K562 (cell line): ENCODE results near the gene KCNH8. TPM values are rescaled to one million over a fixed set of nuclear protein-coding genes. Genes with fewer than 3 reads are reported as not detected.

Experiments
- ATAC-seq: fragments of 200-7000 bp; cut with Tn5 transposase; 3 replicates; pipeline ENCODE4 v1.9.1; 2020; ENCODE audit warnings: moderate library complexity
- BruUV-seq: library from RNA; stranded (reverse); fragments of 400-500 nt; replicated peaks from 2 replicates; lab custom pipeline; 2021; lab: Mats Ljungman, UMichigan
- CTCF ChIA-PET: fragments of 300-600 bp; formaldehyde crosslinking; extraction: SDS; loops from one replicate; lab custom pipeline; 2021; ENCODE audit warnings: low intra/inter-chr PET ratio; lab: Yijun Ruan, JAX
- POLR2A ChIA-PET: fragments of 300-600, 350-650 bp; sonication (Branson Sonifier 250); formaldehyde crosslinking; extraction: SDS; loops from one replicate; lab custom pipeline; 2021; ENCODE audit warnings: antibody characterized with exemption, inconsistent platforms; lab: Yijun Ruan, JAX
- DNase-seq, 4 experiments: peaks; one replicate each; pipeline versions ENCODE4 v3.0.0 to v3.0.0-alpha.2; 2011 to 2018; ENCODE audit warnings: low spot score in 3 of 4, mixed read lengths in 3 of 4; ENCODE audit errors: extremely low read depth in 1 of 4
- FAIRE-seq: peaks from 2 replicates; lab custom pipeline; 2011; peaks lifted over from hg19 to GRCh38; lab: Jason Lieb, UNC
- H2AFZ ChIP-seq: 2 replicates; pipeline ENCODE4 v1.6.0; 2011; ENCODE audit warnings: low read depth, low read length, control low read depth, inconsistent platforms
- H3K27ac ChIP-seq: fragments of 200-600 bp; 3 replicates; pipeline ENCODE4 v1.8.0; 2011; ENCODE audit warnings: low read depth, mild to moderate bottlenecking, control low read depth, inconsistent platforms, low read length, moderate library complexity, mixed read lengths; ENCODE audit errors: extremely low read depth
- H3K27me3 ChIP-seq, 2 experiments: fragments of 300-600 bp in 1 of 2; 2 replicates in 1 of 2; 3 replicates in 1 of 2; pipeline versions ENCODE4 v1.6.0 to v1.8.0; 2011; ENCODE audit warnings: inconsistent platforms in 2 of 2, low read length in 2 of 2, mild to moderate bottlenecking in 1 of 2, mixed read lengths in 1 of 2, moderate library complexity in 1 of 2; ENCODE audit not compliant: control insufficient read depth in 2 of 2, insufficient read depth in 2 of 2
- H3K36me3 ChIP-seq: fragments of 300-600 bp; 3 replicates; pipeline ENCODE4 v1.8.0; 2011; ENCODE audit warnings: mild to moderate bottlenecking, low read length, inconsistent platforms; ENCODE audit not compliant: control insufficient read depth, insufficient read depth
- H3K4me1 ChIP-seq, 2 experiments: fragments of 200-600 bp in 1 of 2; replicated peaks in 1 of 2; 2 replicates in 1 of 2; 3 replicates in 1 of 2; pipeline versions ENCODE4 v1.5.1 to v1.8.0; 2011; ENCODE audit warnings: inconsistent platforms in 2 of 2, low read length in 2 of 2, mild to moderate bottlenecking in 1 of 2, mixed read lengths in 1 of 2, moderate library complexity in 1 of 2; ENCODE audit not compliant: control insufficient read depth in 2 of 2, insufficient read depth in 2 of 2
- H3K4me2 ChIP-seq: 2 replicates; pipeline ENCODE4 v1.6.1; 2011; ENCODE audit warnings: low read length, control low read depth, inconsistent platforms, mixed read lengths; ENCODE audit not compliant: insufficient read depth
- H3K4me3 ChIP-seq: fragments of 200-600 bp; sonication (generic), shearing (Covaris generic); 2 replicates; pipeline ENCODE4 v1.5.1; 2016; ENCODE audit warnings: control low read depth, inconsistent platforms
- H3K79me2 ChIP-seq: fragments of 200-600 bp; 3 replicates; pipeline ENCODE4 v1.8.0; 2011; ENCODE audit warnings: low read length, inconsistent platforms; ENCODE audit not compliant: control insufficient read depth, insufficient read depth
- H3K9ac ChIP-seq, 2 experiments: 2 replicates each; pipeline versions ENCODE4 v1.6.0 to v1.6.1; 2011; ENCODE audit warnings: low read depth in 2 of 2, low read length in 2 of 2, control low read depth in 1 of 2, inconsistent platforms in 1 of 2, mild to moderate bottlenecking in 1 of 2, mixed read lengths in 1 of 2; ENCODE audit not compliant: insufficient read depth in 1 of 2
- H3K9me1 ChIP-seq: one replicate; pipeline ENCODE4 v1.6.0; 2011; ENCODE audit warnings: inconsistent platforms, mild to moderate bottlenecking, low read length, moderate library complexity; ENCODE audit not compliant: control insufficient read depth, insufficient read depth
- H3K9me3 ChIP-seq: replicated peaks from 2 replicates; pipeline ENCODE4 v1.5.1; 2011; ENCODE audit warnings: low read depth, low read length, inconsistent platforms; ENCODE audit not compliant: control insufficient read depth, insufficient read depth
- H4K20me1 ChIP-seq: replicated peaks from 2 replicates; pipeline ENCODE4 v1.6.1; 2011; ENCODE audit warnings: low read length, inconsistent platforms, mixed read lengths; ENCODE audit not compliant: control insufficient read depth, insufficient read depth
- ATF1 ChIP-seq, 2 experiments: fragments of 450-650 bp in 1 of 2; IDR thresholded peaks; 2 replicates each; pipeline ENCODE4 v1.6.1; 2016; ENCODE audit warnings: missing compliant biosample characterization in 1 of 2, missing genetic modification characterization in 1 of 2
- CCAR2 ChIP-seq: fragments of 200-400 bp; formaldehyde crosslinking; IDR thresholded peaks from 2 replicates; pipeline ENCODE4 v1.6.1; 2017; ENCODE audit warnings: mild to moderate bottlenecking, low read depth, low read length
- ETV6 ChIP-seq, 3 experiments: fragments of 150-350 bp in 1 of 3; sonication (generic) in 1 of 3; formaldehyde crosslinking in 1 of 3; IDR thresholded peaks; 2 replicates each; pipeline versions ENCODE4 v1.6.1 to v1.8.0; 2014 to 2022; ENCODE audit warnings: borderline replicate concordance in 2 of 3, low read depth in 2 of 3, antibody characterized with exemption in 1 of 3, low read length in 1 of 3, mild to moderate bottlenecking in 1 of 3, missing genetic modification reagents in 1 of 3
- FOXJ2 ChIP-seq: fragments of 200-800 bp; sonication (Bioruptor generic); IDR thresholded peaks from 2 replicates; pipeline ENCODE4 v1.6.1; 2016; ENCODE audit warnings: missing genetic modification characterization, missing compliant biosample characterization
- HDAC8 ChIP-seq: fragments of 450-650 bp; IDR thresholded peaks from 2 replicates; pipeline ENCODE4 v1.6.1; 2016; ENCODE audit warnings: mild to moderate bottlenecking, missing genetic modification characterization, moderate library complexity, missing compliant biosample characterization
- HIVEP1 ChIP-seq: fragments of 250-450 bp; sonication (Bioruptor Pico); IDR thresholded peaks from 2 replicates; pipeline ENCODE4 v1.4.0; 2020; ENCODE audit warnings: mild to moderate bottlenecking
- KHSRP ChIP-seq: fragments of 450-650 bp; IDR thresholded peaks from 2 replicates; pipeline ENCODE4 v1.6.1; 2017
- LARP7 ChIP-seq: fragments of 450-650 bp; IDR thresholded peaks from 2 replicates; pipeline ENCODE4 v1.6.1; 2016
- MECOM ChIP-seq: fragments of 250-450 bp; sonication (Bioruptor Pico); IDR thresholded peaks from 2 replicates; pipeline ENCODE4 v1.8.0; 2022; ENCODE audit warnings: inconsistent platforms
- MXI1 ChIP-seq: IDR thresholded peaks from 2 replicates; pipeline ENCODE4 v1.6.1; 2011; ENCODE audit warnings: low read depth, mild to moderate bottlenecking, improper control_type of control experiment, low read length
- RBBP5 ChIP-seq: fragments of 200-600 bp; sonication (generic); IDR thresholded peaks from 2 replicates; pipeline ENCODE4 v1.6.1; 2012; ENCODE audit warnings: borderline replicate concordance, mild to moderate bottlenecking, low read length, control low read depth, inconsistent platforms; ENCODE audit not compliant: insufficient read depth, poor library complexity, severe bottlenecking
- ZNF239 ChIP-seq: fragments of 250-450 bp; sonication (Bioruptor Pico); IDR thresholded peaks from 2 replicates; pipeline ENCODE4 v1.4.0; 2020; ENCODE audit warnings: mild to moderate bottlenecking
- ZNF408 ChIP-seq: fragments of 250-450 bp; sonication (Bioruptor Pico); IDR thresholded peaks from 2 replicates; pipeline ENCODE4 v1.4.0; 2020; ENCODE audit warnings: low read depth, mild to moderate bottlenecking, moderate library complexity
- ZNF696 ChIP-seq: fragments of 250-450 bp; sonication (Bioruptor Pico); conservative IDR thresholded peaks from 2 replicates; pipeline ENCODE4 v1.4.0; 2020; ENCODE audit warnings: mild to moderate bottlenecking, moderate library complexity
- ZNF707 ChIP-seq: fragments of 250-450 bp; sonication (Bioruptor Pico); conservative IDR thresholded peaks from 2 replicates; pipeline ENCODE4 v1.8.0; 2022; ENCODE audit warnings: inconsistent platforms, mild to moderate bottlenecking, moderate library complexity
- ZZZ3 ChIP-seq: fragments of 450-650 bp; IDR thresholded peaks from 2 replicates; pipeline ENCODE4 v1.6.1; 2016; ENCODE audit warnings: antibody characterized with exemption, mild to moderate bottlenecking, moderate library complexity
- WGBS: fragments of 100-300 bp; shearing (Covaris generic); methylation state at CpG from one replicate; pipeline ENCODE4 v1.1.6; 2016; ENCODE audit warnings: low coverage, mixed read lengths; ENCODE audit not compliant: insufficient coverage; ENCODE audit errors: missing lambda C conversion rate; 5-methylcytosine and 5-hydroxymethylcytosine counted together
- in situ Hi-C: fragments of 300-500 bp; cut with MboI; formaldehyde crosslinking; loops from 4 replicates; pipeline ENCODE4 v1.15.0; 2018; ENCODE audit warnings: inconsistent platforms, mixed read lengths
- intact Hi-C: fragments of 100-400 bp; cut with micrococcal nuclease; formaldehyde crosslinking; loops from 2 replicates; pipeline ENCODE4 v1.14.2; 2022
- polyA plus RNA-seq, 8 experiments: library from polyadenylated mRNA; depleted of rRNA in 4 of 8; stranded (reverse) in 5 of 8; unstranded in 3 of 8; fragments of >200 nt; fragmentation: Nextera tagmentation in 2 of 8; fragmentation: Illumina TruSeq in 1 of 8; extraction: Ambion mirVana in 2 of 8; extraction: Trizol in 1 of 8; gene quantifications; 2 replicates each; pipeline versions ENCODE4 v1.2.1 to v1.2.3, GENCODE V29; 2011 to 2014; ENCODE audit warnings: inconsistent platforms in 1 of 8, missing spikeins in 1 of 8
- total RNA-seq, 7 experiments: library from RNA; depleted of rRNA in 6 of 7; stranded (reverse); fragments of >200 nt in 6 of 7; fragmentation: Illumina TruSeq in 2 of 7; extraction: Trizol in 2 of 7; gene quantifications; 2 replicates each; pipeline versions ENCODE4 v1.2.1 to v1.2.3, GENCODE V29; 2011 to 2021; ENCODE audit warnings: low replicate concordance in 1 of 7
- TF ChIP-seq, protein P1 (sequence below): fragments of 450-650 bp; IDR thresholded peaks from 2 replicates; pipeline ENCODE4 v1.6.1; 2017; ENCODE audit warnings: antibody characterized with exemption, mild to moderate bottlenecking
- TF ChIP-seq, protein P2 (sequence below): sonication (generic); formaldehyde crosslinking; IDR thresholded peaks from 2 replicates; pipeline ENCODE4 v1.8.0; 2022; ENCODE audit warnings: missing genetic modification reagents, mild to moderate bottlenecking, borderline replicate concordance

KCNH8 gene
- total and polyA plus RNA-seq, 9 of the 15 experiments (the other 6 are each of a cell fraction or from before 2014, with no cell fraction given), result 0.02 to 0.08 (median 0.04) TPM; not detected in 6

GRCh38 chr3:19428729-19429128 lies 280.4 kb downstream of the KCNH8 start:
- in situ Hi-C loops (no loop called here), intact Hi-C loops (no loop called here)
- H3K27ac ChIP-seq, result no peak overlapping the region
- BruUV-seq, result no TSS peak
- no peak overlapping the region for H3K4me2 ChIP-seq
- no peaks in the 10 kb centered on the region for H3K79me2 ChIP-seq
- ChIA-PET POLR2A (no interaction called here), CTCF (interaction anchor here (0.6 kb wide), 1 partner anchor 33 kb away, joined by 3 read pairs; no protein-coding TSS in a partner anchor)
- H3K4me3 ChIP-seq, result no peak overlapping the region
- ATAC-seq (no peak), DNase-seq (no peak), FAIRE-seq (no peak)
- no peak overlapping the region for H3K9ac ChIP-seq
- H3K4me1 ChIP-seq, result no peaks in the 10 kb centered on the region
- H3K27me3 ChIP-seq, result no peaks in the 10 kb centered on the region
- no peaks in the 10 kb centered on the region for H4K20me1 ChIP-seq
- H3K36me3 ChIP-seq, result no peaks in the 10 kb centered on the region
- no peaks in the 10 kb centered on the region; the same call in 1 of the 2 replicates for H3K9me3 ChIP-seq
- H2AFZ ChIP-seq, result no peak overlapping the region
- H3K9me1 ChIP-seq, result no peaks in the 10 kb centered on the region
- 0% methylated on average over 7 of the region's 7 CpGs for WGBS
- no peak for TF ChIP-seq ZZZ3
- TF ChIP-seq, protein P1, sequence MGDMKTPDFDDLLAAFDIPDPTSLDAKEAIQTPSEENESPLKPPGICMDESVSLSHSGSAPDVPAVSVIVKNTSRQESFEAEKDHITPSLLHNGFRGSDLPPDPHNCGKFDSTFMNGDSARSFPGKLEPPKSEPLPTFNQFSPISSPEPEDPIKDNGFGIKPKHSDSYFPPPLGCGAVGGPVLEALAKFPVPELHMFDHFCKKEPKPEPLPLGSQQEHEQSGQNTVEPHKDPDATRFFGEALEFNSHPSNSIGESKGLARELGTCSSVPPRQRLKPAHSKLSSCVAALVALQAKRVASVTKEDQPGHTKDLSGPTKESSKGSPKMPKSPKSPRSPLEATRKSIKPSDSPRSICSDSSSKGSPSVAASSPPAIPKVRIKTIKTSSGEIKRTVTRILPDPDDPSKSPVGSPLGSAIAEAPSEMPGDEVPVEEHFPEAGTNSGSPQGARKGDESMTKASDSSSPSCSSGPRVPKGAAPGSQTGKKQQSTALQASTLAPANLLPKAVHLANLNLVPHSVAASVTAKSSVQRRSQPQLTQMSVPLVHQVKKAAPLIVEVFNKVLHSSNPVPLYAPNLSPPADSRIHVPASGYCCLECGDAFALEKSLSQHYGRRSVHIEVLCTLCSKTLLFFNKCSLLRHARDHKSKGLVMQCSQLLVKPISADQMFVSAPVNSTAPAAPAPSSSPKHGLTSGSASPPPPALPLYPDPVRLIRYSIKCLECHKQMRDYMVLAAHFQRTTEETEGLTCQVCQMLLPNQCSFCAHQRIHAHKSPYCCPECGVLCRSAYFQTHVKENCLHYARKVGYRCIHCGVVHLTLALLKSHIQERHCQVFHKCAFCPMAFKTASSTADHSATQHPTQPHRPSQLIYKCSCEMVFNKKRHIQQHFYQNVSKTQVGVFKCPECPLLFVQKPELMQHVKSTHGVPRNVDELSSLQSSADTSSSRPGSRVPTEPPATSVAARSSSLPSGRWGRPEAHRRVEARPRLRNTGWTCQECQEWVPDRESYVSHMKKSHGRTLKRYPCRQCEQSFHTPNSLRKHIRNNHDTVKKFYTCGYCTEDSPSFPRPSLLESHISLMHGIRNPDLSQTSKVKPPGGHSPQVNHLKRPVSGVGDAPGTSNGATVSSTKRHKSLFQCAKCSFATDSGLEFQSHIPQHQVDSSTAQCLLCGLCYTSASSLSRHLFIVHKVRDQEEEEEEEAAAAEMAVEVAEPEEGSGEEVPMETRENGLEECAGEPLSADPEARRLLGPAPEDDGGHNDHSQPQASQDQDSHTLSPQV, result no peak
- TF ChIP-seq MXI1, result no peak
- TF ChIP-seq, protein P2, sequence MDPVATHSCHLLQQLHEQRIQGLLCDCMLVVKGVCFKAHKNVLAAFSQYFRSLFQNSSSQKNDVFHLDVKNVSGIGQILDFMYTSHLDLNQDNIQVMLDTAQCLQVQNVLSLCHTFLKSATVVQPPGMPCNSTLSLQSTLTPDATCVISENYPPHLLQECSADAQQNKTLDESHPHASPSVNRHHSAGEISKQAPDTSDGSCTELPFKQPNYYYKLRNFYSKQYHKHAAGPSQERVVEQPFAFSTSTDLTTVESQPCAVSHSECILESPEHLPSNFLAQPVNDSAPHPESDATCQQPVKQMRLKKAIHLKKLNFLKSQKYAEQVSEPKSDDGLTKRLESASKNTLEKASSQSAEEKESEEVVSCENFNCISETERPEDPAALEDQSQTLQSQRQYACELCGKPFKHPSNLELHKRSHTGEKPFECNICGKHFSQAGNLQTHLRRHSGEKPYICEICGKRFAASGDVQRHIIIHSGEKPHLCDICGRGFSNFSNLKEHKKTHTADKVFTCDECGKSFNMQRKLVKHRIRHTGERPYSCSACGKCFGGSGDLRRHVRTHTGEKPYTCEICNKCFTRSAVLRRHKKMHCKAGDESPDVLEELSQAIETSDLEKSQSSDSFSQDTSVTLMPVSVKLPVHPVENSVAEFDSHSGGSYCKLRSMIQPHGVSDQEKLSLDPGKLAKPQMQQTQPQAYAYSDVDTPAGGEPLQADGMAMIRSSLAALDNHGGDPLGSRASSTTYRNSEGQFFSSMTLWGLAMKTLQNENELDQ (CRISPR knock-in tag), result no peak
- no peak for TF ChIP-seq KHSRP
- TF ChIP-seq FOXJ2, result no peak
- no peak for TF ChIP-seq HIVEP1 (CRISPR knock-in tag)
- no peak for TF ChIP-seq RBBP5
- TF ChIP-seq ZNF696, result no peak
- TF ChIP-seq ETV6 (IDR thresholded peaks at IDR 0.05; ENCODE audit: borderline replicate concordance in 1 of 2, low read depth in 2 of 2, low read length in 1 of 2), result no peak
- TF ChIP-seq ETV6 (CRISPR knock-in tag; IDR thresholded peaks at IDR 0.05; ENCODE audit: borderline replicate concordance), result no peak
- no peak for TF ChIP-seq ZNF239 (CRISPR knock-in tag)
- TF ChIP-seq CCAR2, result no peak
- no peak for TF ChIP-seq ZNF707 (CRISPR knock-in tag)
- TF ChIP-seq ATF1 (CRISPR knock-in tag; IDR thresholded peaks at IDR 0.05), result no peak
- TF ChIP-seq ATF1 (tag; IDR thresholded peaks at IDR 0.05), result no peak
- TF ChIP-seq HDAC8, result no peak
- no peak for TF ChIP-seq ZNF408
- TF ChIP-seq LARP7, result no peak
- no peak for TF ChIP-seq MECOM (CRISPR knock-in tag)
